ENCODE measurements around the gene FREM1. TPM values are rescaled to one million over a fixed set of nuclear protein-coding genes. Genes with fewer than 3 reads are reported as not detected.

FREM1 gene
- total and polyA plus RNA-seq, 2 experiments from 2014 or later = 0.78 to 3.1 TPM

DNA sequence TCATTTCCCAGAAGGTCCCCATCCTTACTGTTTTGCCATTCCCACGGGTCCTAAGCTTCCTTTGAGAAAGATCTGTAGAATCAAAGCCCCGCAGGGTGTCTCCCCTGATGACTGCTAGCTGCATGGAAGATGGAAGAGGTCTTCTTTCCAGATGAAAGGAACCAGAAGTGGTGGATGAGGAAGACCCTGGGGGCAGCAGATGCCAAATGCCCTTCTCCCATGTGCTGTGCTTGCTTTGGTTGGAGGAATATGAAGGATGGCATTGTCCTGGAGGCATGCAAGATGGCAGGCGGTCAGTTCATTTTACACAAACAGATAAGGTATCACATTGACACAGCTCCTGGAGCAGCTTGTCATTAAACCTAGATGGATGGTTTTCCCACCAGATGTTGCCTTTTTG, 161.9 kb downstream of the FREM1 start (continued):
- TF ChIP-seq, protein P1, sequence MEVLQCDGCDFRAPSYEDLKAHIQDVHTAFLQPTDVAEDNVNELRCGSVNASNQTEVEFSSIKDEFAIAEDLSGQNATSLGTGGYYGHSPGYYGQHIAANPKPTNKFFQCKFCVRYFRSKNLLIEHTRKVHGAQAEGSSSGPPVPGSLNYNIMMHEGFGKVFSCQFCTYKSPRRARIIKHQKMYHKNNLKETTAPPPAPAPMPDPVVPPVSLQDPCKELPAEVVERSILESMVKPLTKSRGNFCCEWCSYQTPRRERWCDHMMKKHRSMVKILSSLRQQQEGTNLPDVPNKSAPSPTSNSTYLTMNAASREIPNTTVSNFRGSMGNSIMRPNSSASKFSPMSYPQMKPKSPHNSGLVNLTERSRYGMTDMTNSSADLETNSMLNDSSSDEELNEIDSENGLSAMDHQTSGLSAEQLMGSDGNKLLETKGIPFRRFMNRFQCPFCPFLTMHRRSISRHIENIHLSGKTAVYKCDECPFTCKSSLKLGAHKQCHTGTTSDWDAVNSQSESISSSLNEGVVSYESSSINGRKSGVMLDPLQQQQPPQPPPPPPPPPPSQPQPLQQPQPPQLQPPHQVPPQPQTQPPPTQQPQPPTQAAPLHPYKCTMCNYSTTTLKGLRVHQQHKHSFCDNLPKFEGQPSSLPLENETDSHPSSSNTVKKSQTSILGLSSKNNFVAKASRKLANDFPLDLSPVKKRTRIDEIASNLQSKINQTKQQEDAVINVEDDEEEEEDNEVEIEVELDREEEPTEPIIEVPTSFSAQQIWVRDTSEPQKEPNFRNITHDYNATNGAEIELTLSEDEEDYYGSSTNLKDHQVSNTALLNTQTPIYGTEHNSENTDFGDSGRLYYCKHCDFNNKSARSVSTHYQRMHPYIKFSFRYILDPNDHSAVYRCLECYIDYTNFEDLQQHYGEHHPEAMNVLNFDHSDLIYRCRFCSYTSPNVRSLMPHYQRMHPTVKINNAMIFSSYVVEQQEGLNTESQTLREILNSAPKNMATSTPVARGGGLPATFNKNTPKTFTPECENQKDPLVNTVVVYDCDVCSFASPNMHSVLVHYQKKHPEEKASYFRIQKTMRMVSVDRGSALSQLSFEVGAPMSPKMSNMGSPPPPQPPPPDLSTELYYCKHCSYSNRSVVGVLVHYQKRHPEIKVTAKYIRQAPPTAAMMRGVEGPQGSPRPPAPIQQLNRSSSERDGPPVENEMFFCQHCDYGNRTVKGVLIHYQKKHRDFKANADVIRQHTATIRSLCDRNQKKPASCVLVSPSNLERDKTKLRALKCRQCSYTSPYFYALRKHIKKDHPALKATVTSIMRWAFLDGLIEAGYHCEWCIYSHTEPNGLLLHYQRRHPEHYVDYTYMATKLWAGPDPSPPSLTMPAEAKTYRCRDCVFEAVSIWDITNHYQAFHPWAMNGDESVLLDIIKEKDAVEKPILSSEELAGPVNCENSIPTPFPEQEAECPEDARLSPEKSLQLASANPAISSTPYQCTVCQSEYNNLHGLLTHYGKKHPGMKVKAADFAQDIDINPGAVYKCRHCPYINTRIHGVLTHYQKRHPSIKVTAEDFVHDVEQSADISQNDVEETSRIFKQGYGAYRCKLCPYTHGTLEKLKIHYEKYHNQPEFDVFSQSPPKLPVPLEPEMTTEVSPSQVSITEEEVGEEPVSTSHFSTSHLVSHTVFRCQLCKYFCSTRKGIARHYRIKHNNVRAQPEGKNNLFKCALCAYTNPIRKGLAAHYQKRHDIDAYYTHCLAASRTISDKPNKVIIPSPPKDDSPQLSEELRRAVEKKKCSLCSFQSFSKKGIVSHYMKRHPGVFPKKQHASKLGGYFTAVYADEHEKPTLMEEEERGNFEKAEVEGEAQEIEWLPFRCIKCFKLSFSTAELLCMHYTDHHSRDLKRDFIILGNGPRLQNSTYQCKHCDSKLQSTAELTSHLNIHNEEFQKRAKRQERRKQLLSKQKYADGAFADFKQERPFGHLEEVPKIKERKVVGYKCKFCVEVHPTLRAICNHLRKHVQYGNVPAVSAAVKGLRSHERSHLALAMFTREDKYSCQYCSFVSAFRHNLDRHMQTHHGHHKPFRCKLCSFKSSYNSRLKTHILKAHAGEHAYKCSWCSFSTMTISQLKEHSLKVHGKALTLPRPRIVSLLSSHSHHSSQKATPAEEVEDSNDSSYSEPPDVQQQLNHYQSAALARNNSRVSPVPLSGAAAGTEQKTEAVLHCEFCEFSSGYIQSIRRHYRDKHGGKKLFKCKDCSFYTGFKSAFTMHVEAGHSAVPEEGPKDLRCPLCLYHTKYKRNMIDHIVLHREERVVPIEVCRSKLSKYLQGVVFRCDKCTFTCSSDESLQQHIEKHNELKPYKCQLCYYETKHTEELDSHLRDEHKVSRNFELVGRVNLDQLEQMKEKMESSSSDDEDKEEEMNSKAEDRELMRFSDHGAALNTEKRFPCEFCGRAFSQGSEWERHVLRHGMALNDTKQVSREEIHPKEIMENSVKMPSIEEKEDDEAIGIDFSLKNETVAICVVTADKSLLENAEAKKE (CRISPR knock-in tag; IDR thresholded peaks at IDR 0.05) = no peak
- no peak for TF ChIP-seq EZH2 (IDR thresholded peaks at IDR 0.05; ENCODE audit: low read depth, unreplicated experiment)

- no peak overlapping the region for H2AFZ ChIP-seq
- no peaks in the 10 kb centered on the region for H3K36me3 ChIP-seq (ENCODE audit: insufficient read depth)
- DNase-seq (ENCODE audit: low spot score) = no peak
- Mint-ChIP-seq H3K36me3 (ENCODE audit: low read depth) (no peaks in the 10 kb centered on the region), H3K9me3 (no peaks in the 10 kb centered on the region; the same call in 2 of the 3 replicates), H3K4me3 (no peak overlapping the region), H3K4me1 (peaks cover 20% of the 10 kb centered on the region), H3K27me3 (ENCODE audit: insufficient read depth, low read depth, poor library complexity) (peaks cover 4% of the 10 kb centered on the region), H3K27ac (no peak overlapping the region)
- ATAC-seq = no peak
- H3K27me3 ChIP-seq (ENCODE audit: insufficient read depth) = no peaks in the 10 kb centered on the region
- H3K4me3 ChIP-seq = no peak overlapping the region
- H3K9me2 ChIP-seq (ENCODE audit: insufficient read depth) = no peaks in the 10 kb centered on the region
- peaks cover 10% of the 10 kb centered on the region; the same call in 1 of the 2 replicates for H3K4me1 ChIP-seq (ENCODE audit: insufficient read depth)
- no peak overlapping the region for H3K27ac ChIP-seq (ENCODE audit: low read depth)
- no peaks in the 10 kb centered on the region for H4K20me1 ChIP-seq (replicated peaks; ENCODE audit: insufficient read depth)
- no peaks in the 10 kb centered on the region for H3K79me2 ChIP-seq (replicated peaks; ENCODE audit: insufficient read depth)
- H3K4me2 ChIP-seq = no peak overlapping the region
- no peaks in the 10 kb centered on the region for H3F3A ChIP-seq (replicated peaks; ENCODE audit: low read depth)
- TF ChIP-seq EZH2phosphoT487 (IDR thresholded peaks at IDR 0.05; ENCODE audit: unreplicated experiment) (no peak), CREB1 (CRISPR knock-in tag; IDR thresholded peaks at IDR 0.05; ENCODE audit: low read depth) (no peak), CTCF (conservative IDR thresholded peaks at IDR 0.05; ENCODE audit: low read depth in 2 of 2) (no peak), EZH2 (IDR thresholded peaks at IDR 0.05; ENCODE audit: low read depth, unreplicated experiment) (no peak), NANOG (IDR thresholded peaks at IDR 0.05; ENCODE audit: borderline replicate concordance) (no peak)
- TF ChIP-seq, protein P1 (CRISPR knock-in tag; IDR thresholded peaks at IDR 0.05) = no peak
Observed at GRCh38 chr9:14747111-14747510, 163.1 kb downstream of the FREM1 start.
